Left colon (tissue), 2 donors: ENCODE results near the gene TASOR. TPM values are rescaled to one million over a fixed set of nuclear protein-coding genes. Genes with fewer than 3 reads are reported as not detected.
A peak's percentile ranks its signal among the peaks of the same experiment; 100 is the strongest.
"Not testable (repeated sequence)": the region's sequence is repeated elsewhere in the genome, so short reads cannot be mapped to it uniquely, and the experiment has no call there.

Source experiments
- ATAC-seq: fragments of 200-7000 bp; cut with Tn5 transposase; one replicate; pipeline ENCODE4 v1.9.1; 2020; ENCODE audit warnings: mild to moderate bottlenecking, moderate library complexity
- DNase-seq, 2 donors: peaks; one replicate each; pipeline ENCODE4 v3.0.0-alpha.2; 2020
- intact Hi-C, 2 donors: fragments of 100-400 bp; cut with DNase I in 1 of 2; cut with micrococcal nuclease in 1 of 2; formaldehyde crosslinking; loops; one replicate each; pipeline versions ENCODE4 v1.11.2 to v1.14.0; 2022; cut with DNase I, micrococcal nuclease
- long read RNA-seq: library from polyadenylated mRNA; unstranded; transcript quantifications from one replicate; pipeline ENCODE4 v2.0.0, GENCODE V29; 2021
- total RNA-seq, 2 donors: library from RNA; stranded (reverse); fragmentation: NEBNext Ultra II Directional; extraction: Animal tissue kit (Norgen Biotek cat#: 25700); gene quantifications; one replicate each; pipeline ENCODE4 v1.2.1, GENCODE V29; 2021
- donor health status: DM: no; HTN: no; CAD: no.
- donor health status: DM: yes; HTN: yes; CAD: no.

TASOR gene, protein sequence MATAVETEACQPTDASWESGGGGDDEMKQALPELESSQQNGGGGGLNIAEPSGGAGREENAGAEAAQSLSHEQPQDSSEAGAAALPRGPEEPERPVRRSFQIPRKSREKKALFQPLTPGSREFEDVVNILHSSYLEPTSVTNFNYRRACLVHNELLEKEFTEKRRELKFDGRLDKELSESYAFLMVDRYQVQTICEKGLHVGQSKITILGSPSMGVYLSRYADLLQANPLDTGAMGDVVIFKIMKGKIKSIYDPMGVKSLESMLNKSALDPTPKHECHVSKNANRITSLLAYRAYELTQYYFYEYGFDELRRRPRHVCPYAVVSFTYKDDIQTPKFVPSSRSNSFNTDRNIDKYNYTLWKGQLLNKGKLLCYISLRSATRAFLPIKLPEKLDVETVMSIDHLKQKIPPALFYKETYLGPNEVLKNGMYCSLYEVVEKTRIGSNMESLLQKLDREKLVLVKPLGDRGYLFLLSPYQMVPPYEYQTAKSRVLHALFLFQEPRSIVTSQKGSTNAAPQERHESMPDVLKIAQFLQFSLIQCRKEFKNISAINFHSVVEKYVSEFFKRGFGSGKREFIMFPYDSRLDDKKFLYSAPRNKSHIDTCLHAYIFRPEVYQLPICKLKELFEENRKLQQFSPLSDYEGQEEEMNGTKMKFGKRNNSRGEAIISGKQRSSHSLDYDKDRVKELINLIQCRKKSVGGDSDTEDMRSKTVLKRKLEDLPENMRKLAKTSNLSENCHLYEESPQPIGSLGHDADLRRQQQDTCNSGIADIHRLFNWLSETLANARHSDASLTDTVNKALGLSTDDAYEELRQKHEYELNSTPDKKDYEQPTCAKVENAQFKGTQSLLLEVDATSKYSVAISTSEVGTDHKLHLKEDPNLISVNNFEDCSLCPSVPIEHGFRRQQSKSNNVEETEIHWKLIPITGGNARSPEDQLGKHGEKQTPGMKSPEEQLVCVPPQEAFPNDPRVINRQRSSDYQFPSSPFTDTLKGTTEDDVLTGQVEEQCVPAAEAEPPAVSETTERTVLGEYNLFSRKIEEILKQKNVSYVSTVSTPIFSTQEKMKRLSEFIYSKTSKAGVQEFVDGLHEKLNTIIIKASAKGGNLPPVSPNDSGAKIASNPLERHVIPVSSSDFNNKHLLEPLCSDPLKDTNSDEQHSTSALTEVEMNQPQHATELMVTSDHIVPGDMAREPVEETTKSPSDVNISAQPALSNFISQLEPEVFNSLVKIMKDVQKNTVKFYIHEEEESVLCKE (N-terminal part only)
- 10 to 100 TPM; 41.2 to 43.1 TPM for total RNA-seq
- long read RNA-seq, full-length matches to known transcripts: 1 of 7 reads
- long read RNA-seq, partial matches to known transcripts: 4 of 7 reads
- long read RNA-seq, other reads (novel, unspliced or antisense): 2 of 7 reads

DNA sequence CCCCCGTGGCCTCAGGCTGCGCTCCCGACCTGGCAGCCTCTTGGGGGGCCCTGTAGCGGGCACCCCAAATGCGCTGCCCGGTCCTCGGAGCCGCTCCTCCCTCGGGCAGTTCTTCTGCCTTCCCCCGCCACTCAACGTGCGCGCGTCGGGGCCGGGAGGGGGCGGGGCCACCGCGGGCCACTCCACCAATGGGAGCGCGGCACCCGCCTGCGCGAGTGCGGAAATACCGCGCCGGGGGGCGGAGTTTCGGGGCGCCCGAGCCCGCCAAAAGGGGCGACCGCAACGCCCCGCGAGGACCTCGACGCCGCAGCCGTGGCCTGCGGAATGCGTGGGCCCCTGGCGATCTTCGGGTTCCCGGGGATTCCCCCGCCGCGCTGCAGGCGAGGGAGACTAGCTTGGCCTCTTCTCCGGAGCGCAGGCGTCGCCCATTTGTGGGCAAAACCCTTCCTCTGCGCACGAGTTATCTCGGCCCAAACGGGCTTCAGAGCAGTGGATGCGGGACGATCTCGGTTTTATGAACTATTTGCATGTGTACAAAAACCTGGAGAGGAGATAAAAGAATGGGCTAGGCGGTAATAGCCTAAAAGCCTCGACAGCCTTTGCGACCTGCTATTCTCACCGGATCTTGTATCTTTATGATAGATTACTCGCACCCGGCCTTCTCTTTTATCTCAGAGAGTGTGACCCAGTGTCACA lies at the start of gene TASOR:
TASOR (minus strand) TSS at position 144 of the 696 bp plus-strand sequence. CDS start 259 bp downstream, outside the sequence.
- ATAC-seq (peak; percentile 93), DNase-seq (peak; percentile 74 to 88)
- intact Hi-C loops: no loop called here

DNA sequence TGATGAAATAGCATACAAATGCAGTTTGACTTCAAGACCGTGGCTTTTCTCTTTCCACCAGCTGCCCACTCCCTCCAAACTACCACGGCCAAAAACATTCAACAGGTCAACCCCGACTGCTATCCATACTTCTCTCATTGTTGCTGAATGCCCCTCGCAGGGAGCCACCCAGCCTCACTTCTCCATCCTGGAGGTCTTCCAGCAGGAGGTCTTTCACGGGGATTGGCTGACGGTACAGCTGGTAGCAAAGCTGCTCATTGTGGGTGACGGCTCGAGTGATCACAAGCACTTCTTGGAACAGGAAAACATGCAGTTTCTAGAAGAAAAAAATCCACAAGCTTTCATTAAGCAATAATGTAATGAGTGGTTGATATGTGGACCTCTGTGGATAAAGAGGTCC lies 49.0 kb upstream of the TASOR start:
- ATAC-seq (no peak), DNase-seq (no peak)
- intact Hi-C loops: no loop called here

DNA sequence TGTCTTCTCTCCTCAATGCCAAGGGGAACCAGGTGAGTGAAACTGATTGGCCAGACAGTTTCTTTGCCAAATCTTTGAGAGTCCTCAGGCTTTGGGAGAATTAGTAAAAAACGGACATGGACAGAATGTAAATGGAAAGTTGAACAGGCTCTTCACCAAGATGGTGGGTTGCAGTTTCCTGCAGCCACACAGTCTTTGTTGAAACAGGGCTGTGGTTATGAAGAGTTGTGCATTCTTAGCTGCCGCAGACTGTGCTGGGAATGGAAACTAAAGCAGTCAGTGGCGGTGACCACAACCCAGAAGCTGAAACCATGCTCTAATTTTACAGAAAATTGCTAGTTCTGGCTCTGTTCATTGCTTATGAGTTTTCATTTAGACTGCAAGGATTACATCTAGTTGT lies 42.1 kb upstream of the TASOR start:
- DNase-seq (peak; percentile 13 to 34), ATAC-seq (peak; percentile 38)
- intact Hi-C loops: no loop called here

DNA sequence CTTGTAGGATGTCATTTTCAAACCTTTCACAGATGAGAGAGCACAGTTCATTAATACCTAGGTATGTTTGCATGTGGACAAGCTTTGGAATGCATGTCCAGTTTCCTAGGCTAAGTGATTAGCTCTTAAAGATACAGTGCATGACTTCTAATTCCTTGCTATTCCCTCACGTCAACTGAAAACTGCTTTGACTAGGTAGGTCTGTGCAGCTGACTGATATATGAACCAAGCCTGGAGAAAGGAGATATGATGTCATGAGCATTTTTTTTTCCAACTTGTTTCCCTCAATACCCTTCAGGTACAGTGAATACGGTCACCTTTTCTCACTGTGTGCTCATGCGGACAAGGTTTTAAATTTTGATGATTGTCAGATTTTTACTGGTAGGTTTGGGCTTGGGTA lies 41.6 kb upstream of the TASOR start:
- intact Hi-C loops: no loop called here
- ATAC-seq (no peak), DNase-seq (no peak)

DNA sequence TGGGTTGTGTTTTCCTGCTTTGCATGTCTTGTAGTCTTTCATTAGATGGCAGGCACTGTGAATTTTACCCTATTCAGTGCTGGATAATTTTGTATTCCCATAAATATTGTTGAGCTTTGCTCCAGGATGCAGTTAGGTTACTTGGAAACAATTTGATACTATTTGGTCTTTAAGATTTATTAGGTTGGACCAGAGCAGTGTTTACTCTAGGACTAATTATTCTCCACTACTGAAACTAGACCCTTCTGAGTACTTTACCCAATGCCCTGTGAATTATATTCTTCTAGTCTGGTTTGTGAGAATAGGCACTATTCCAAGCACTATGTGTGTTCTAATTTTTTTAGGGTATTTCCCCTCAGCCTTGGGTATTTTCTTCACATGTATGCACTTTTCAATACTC lies 37.8 kb upstream of the TASOR start:
- ATAC-seq (no peak), DNase-seq (no peak)
- intact Hi-C loops: no loop called here

DNA sequence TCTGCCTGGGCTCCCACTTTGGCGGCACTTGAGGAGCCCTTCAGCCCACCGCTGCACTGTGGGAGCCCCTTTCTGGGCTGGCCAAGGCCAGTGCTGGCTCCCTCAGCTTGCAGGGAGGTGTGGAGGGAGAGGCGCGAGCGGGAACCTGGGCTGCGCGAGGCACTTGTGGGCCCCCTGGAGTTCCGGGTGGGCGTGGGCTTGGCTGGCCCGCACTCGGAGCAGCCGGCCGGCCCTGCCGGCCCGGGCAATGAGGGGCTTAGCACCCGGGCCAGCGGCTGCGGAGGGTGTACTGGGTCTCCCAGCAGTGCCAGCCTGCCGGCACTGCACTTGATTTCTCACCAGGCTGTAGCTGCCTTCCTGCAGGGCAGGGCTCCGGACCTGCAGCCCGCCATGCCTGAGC lies 35.7 kb upstream of the TASOR start:
- DNase-seq, intact Hi-C loops, ATAC-seq: not testable (repeated sequence)

DNA sequence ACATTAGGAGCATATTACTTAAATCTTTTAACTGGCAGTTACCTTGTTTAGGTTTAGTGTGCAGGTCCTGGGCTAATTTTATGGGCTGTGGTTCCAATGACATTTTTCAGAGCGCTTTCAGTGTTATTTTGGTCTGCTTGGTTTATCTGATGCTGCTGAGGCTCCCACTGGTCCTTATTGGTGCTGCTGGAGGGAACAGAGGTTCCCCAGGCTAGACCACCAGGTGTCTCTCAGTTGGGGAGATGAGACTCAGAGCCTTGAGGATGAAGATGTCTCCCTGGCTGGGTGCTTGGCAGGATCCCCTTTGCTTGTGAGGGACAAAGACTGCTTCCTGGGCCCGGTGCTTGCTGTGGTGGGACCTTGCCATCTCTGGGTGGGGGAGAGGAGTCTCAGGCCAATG lies 28.3 kb upstream of the TASOR start:
- ATAC-seq: no peak
- DNase-seq: no peak
- intact Hi-C loops: no loop called here

DNA sequence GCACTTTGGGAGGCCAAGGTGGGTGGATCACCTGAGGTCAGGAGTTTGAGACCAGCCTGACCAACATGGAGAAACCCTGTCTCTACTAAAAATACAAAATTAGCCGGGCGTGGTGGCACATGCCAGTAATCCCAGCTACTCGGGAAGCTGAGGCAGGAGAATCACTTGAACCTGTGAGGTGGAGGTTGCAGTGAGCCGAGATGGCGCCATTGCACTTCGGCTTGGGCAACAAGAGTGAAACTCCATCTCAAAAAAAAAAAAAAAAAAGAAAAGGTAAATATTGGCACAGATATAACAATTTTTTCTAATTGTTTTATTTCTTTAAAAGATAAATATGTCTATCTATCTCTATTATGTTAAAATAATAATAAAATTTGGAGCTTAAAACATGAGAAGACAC lies 24.3 kb upstream of the TASOR start:
- peak in 1 of 2 donors; percentile 40 for DNase-seq
- intact Hi-C loops: loop anchor here in 1 of 2 donors (10.0 kb wide), 1 partner anchor 97 kb away; the partner anchor contains the start of gene ARHGEF3
- not testable (repeated sequence) for ATAC-seq

DNA sequence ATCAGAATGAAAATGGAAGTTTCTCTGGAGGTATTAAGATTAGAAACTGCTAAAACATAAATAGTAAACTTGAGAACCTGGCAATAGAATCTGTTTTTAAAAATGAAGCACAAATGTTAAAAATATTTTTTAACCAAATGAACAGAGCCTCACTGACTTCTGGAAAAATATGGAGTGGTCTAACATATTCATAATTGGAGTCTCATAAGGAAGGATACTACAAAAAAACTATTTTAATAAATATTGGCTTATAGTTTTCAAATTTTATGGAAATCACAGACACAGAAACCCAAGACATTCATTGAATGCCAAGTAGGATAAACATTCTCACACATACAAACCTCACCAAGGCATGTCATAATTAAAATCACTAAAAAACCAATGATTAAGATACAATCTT lies 23.6 kb upstream of the TASOR start:
- ATAC-seq: no peak
- no peak for DNase-seq
- intact Hi-C loops: loop anchor here in 1 of 2 donors (10.0 kb wide), 1 partner anchor 98 kb away; the partner anchor contains the start of gene ARHGEF3

DNA sequence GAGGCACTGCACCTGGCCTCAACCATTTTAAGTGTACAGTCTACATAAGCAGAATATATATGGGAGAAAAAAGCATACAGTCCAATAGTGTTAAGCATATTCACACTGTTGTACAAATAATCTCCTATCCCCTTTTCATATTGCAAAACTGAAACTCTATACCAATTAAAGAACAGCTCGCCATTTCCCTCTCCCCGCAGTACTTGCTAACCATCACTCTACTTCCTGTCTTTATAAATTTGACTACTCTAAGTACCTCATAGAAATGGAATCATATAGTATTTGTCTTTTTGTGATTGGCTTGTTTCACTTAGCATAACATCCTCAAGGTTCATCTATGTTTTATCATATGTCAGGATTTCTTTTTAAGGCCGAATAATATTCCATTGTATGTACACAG lies 21.6 kb upstream of the TASOR start:
- no peak for ATAC-seq
- no peak for DNase-seq
- intact Hi-C loops: loop anchor here (5.0 to 10.0 kb wide), 3 partner anchors 93 to 283 kb away; partner anchors contain the start of gene ARHGEF3 (in 1 of the 2)

DNA sequence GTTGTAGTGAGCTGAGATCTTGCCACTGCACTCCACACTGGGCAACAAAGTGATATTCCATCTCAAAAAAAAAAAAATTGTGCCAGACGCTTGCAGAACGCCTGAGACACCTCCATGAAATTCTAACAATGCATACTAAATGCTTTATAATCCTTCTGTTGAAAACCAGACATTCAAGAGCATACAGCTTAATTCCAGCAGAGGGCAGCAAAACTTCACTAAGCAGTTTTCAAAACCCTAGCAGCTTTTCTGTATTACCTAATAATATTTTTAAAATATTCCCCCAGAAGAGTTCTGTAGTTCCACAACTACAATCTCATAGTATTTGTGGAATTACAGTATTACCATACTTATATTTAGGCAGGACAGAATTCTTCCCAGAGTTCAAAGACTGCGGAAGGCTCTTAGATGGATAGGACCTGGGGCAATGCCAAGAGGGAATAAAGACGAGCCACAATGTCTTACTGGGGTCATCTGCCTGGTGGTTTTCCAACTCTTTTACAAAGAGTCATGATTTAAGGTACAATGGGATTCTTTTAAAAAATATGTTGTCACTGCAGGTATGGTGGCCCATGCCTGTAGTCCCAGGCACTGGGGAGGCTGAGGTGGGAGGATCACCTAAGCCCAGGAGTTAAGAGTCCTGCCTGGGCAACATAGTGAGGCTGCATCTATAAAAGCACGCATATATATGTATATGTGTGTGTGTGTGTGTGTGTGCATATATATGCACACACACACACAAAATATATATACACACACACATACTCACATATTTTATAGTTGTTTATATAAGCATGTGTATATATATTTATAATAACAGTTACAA lies 19.6 kb upstream of the TASOR start:
- intact Hi-C loops: loop anchor here (2.0 to 10.0 kb wide), 4 partner anchors 95 to 286 kb away; partner anchors contain the start of gene ARHGEF3 (in 1 of the 2)
- DNase-seq (peak in 1 of 2 donors; percentile 25), ATAC-seq (peak; percentile 76)

DNA sequence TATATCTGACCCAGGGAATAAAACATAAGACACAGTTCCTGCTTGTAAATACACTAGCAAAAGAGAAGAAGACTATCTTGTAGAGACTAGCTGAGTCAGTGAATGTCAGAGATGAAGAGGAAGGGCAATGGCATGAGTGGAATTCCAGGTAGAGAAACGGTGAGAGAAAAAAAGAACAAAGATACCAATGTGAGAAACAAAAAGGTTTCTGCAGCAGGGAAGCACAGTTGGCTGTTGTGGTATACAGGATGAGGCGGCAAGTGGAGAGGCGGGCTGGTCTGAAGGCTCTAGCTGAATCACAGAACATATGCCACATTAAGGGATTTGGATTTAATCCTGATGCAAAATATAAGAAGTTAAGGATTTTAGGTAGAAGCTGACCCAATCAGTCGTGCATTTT lies 17.1 kb upstream of the TASOR start:
- no peak for DNase-seq
- intact Hi-C loops: loop anchor here (5.0 to 10.0 kb wide), 3 partner anchors 97 to 287 kb away; partner anchors contain the start of gene ARHGEF3 (in 1 of the 2)
- no peak for ATAC-seq

DNA sequence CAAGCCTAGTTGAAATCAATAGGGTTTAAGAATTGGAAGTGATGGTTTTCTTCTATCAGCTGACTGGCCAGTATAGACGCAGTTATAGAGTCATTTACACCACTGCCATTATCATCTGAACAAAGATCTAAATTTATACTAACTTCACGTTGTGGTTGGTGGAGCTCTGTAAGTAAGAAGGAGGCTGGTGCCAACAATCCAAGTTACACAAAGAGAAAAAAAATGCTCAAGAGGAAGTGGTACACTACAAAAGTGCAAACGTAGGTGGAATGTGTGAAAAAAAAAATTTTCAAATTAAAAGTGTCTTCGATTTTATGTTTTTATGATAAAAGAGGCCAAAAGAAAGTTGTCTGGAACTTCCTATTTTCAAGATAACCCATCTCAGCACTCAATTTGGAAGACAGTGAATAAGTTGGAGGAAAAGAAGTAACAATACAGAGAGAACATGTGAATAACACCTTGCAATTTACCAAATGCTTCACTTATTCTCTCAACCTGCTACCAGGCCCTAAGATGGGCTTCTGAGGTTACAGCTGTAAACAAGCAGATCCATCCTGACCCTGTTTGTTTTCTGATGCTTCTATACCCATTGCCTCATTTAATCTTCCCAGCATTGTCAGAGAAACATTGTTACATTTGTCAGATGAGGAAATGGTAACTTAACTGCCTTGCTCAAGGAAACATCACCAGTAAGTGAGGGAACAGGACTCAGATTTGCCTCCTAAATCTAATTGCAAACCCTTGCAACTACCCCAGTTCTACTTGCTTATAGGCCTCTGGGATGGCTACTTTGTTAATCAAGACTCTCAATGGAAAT lies 12.0 kb upstream of the TASOR start:
- no peak for DNase-seq
- intact Hi-C loops: no loop called here
- no peak for ATAC-seq

DNA sequence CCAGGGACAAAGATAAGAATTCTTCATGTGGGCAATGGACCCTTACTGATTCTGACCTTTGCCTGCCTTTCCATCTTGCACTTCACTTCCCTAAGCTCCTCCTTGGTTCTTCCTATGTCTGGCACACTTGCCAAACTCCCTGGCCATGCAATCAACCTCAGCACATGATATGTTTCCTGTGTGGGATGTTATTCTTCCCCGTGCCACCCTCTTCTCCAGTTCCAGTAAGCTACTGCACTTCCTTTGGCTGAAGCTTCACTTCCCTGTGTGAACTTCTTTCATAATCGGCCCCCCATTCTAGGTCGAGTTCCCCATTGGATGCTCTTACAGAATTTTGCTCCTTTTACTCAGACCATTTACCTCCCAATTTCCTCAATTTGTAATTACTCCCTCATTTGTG lies 10.7 kb upstream of the TASOR start:
- intact Hi-C loops: no loop called here
- ATAC-seq (no peak), DNase-seq (no peak)

DNA sequence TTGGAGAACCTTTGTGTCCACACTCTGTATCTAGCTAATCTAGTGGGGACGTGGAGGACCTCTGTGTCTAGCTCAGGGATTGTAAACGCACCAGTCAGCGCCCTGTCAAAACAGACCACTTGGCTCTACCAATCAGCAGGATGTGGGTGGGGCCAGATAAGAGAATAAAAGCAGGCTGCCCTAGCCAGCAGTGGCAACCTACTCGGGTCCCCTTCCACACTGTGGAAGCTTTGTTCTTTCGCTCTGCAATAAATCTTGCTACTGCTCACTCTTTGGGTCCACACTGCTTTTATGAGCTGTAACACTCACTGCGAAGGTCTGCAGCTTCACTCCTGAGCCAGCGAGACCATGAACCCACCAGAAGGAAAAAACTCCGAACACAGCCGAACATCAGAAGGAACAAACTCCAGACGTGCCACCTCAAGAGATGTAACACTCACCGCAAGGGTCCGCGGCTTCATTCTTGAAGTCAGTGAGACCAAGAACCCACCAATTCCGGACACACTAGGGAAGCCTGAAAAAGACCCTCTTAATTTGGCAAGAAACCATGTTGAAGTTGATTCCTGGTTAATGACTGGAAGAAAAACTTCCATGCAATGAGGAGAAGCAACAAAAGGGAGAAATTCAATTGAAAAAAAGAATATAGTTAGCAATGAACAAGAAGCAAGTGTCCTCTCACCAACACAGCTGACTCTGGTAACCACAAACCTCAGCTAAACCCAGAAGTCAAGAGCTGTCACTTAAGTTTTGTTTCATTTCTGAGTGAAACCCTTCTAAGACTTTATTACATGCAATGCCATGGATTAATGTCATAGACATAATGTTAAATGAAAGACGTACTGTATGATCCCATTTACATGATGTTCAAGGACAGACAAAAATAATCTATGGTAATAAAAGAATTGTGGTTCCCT lies 9.7 kb upstream of the TASOR start:
- intact Hi-C loops, ATAC-seq, DNase-seq: not testable (repeated sequence)
